DMS153 treated with DMSO at 0.1 percent for 48 hours (cell line): ENCODE measurements around the gene OGA.

Experiments used
- DNase-seq: peaks from one replicate; lab custom pipeline; 2025; ENCODE audit not compliant: unreplicated experiment; lab: John Stamatoyannopoulos, UW

OGA gene

GRCh38 chr10:101837748-101838147, 19.5 kb upstream of the OGA start:
- no peak for DNase-seq

- DNase-seq, result no peak
Observed at GRCh38 chr10:101835362-101835761, 17.1 kb upstream of the OGA start.

GRCh38 chr10:101834341-101834740, 16.1 kb upstream of the OGA start:
- DNase-seq, result no peak

GRCh38 chr10:101833466-101833865, 15.2 kb upstream of the OGA start:
- no peak for DNase-seq

- DNase-seq, result no peak
Observed at GRCh38 chr10:101832325-101832771, 14.1 kb upstream of the OGA start.

GRCh38 chr10:101831169-101831811, 13.0 kb upstream of the OGA start:
- DNase-seq, result no peak

- DNase-seq, result peak; percentile 72
Observed at GRCh38 chr10:101830322-101831168, 12.3 kb upstream of the OGA start.

GRCh38 chr10:101829561-101830315, 11.5 kb upstream of the OGA start:
- DNase-seq, result peak; percentile 24

GRCh38 chr10:101828766-101829551, 10.7 kb upstream of the OGA start:
- DNase-seq, result no peak

GRCh38 chr10:101827919-101828600, 9.8 kb upstream of the OGA start:
- DNase-seq, result no peak

- no peak for DNase-seq
Observed at GRCh38 chr10:101826852-101827434, 8.7 kb upstream of the OGA start.

- DNase-seq, result no peak
Observed at GRCh38 chr10:101824736-101825135, 6.5 kb upstream of the OGA start.

GRCh38 chr10:101818872-101819633, 809 bp upstream of the OGA start:
- DNase-seq, result no peak

- DNase-seq, result no peak
Observed at GRCh38 chr10:101817337-101818118, 716 bp downstream of the OGA start.

GRCh38 chr10:101816913-101817336, 1.3 kb downstream of the OGA start:
- DNase-seq, result no peak

GRCh38 chr10:101816376-101816775, 1.9 kb downstream of the OGA start:
- DNase-seq, result no peak

GRCh38 chr10:101814466-101815071, 3.7 kb downstream of the OGA start:
- no peak for DNase-seq

- no peak for DNase-seq
Observed at GRCh38 chr10:101812606-101813005, 5.6 kb downstream of the OGA start.
